ENCODE measurements around the gene CDH24.
"Not testable (repeated sequence)": the region's sequence is repeated elsewhere in the genome, so short reads cannot be mapped to it uniquely, and the experiment has no call there.

CDH24 gene

DNA sequence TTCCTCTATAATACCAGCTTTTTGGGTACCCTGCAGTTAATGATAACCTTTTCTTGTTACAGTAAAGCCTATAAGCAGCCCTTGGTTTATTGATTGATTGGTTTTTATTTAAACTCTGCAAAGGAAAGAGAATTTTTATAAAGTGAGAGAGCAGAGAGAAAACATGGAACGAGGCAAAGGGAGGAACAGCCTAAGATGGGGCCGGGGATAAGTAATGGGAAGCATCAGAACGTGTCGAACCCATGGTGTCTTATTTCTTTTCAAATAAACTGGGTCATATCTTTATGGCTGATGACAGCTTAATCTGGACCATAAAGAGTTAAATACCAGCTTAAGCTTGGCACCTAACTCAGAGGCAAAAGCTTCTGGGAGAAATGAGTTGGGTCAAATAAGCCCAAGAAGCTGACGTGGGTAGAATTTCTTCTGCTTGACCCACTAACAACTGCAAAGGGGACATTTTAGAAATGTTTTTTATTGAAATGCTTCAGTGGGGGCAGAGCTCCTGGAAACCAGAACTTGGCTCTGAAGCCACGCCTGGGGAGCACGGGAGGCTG, 35.4 kb downstream of the CDH24 start:
- TF ChIP-seq CTCF (IDR thresholded peaks at IDR 0.05; ENCODE audit: low read depth, low read length) = no peak
- no peak overlapping the region for H3K4me3 ChIP-seq (ENCODE audit: low read depth, low read length)

DNA sequence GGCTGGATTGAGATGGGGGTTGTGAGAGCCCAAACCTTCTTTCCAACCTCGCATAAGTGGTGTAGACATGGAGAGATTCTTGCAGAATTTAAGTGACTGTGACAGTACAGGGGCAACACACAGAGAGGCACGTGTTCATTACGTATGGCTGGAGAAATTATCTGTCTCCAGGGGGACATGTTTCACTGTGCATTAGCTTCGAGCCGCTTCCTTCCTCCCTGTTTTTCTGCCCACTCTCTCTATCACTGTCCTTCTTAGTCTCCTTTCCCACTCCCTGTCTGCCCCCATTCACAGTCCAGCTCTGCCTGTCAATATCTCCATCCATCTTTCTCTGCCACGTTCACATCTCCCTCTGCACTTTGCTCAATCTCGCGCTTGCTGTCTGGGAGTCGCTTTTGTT, 35.9 kb downstream of the CDH24 start:
- H3K4me3 ChIP-seq (ENCODE audit: low read depth, low read length) = no peak overlapping the region
- TF ChIP-seq CTCF (IDR thresholded peaks at IDR 0.05; ENCODE audit: low read depth, low read length) = no peak

- H3K4me3 ChIP-seq (ENCODE audit: low read depth, low read length) = no peak overlapping the region
- no peak for TF ChIP-seq CTCF (IDR thresholded peaks at IDR 0.05; ENCODE audit: low read depth, low read length)
Observed at GRCh38 chr14:23020143-23021128, 36.9 kb downstream of the CDH24 start.

- TF ChIP-seq CTCF (IDR thresholded peaks at IDR 0.05; ENCODE audit: low read depth, low read length) = no peak
- H3K4me3 ChIP-seq (ENCODE audit: low read depth, low read length) = no peak overlapping the region
Observed at GRCh38 chr14:23018107-23018506, 39.2 kb downstream of the CDH24 start.

- H3K4me3 ChIP-seq (ENCODE audit: low read depth, low read length) = no peak overlapping the region
- no peak for TF ChIP-seq CTCF (IDR thresholded peaks at IDR 0.05; ENCODE audit: low read depth, low read length)
Observed at GRCh38 chr14:23017091-23017490, 40.2 kb downstream of the CDH24 start.

DNA sequence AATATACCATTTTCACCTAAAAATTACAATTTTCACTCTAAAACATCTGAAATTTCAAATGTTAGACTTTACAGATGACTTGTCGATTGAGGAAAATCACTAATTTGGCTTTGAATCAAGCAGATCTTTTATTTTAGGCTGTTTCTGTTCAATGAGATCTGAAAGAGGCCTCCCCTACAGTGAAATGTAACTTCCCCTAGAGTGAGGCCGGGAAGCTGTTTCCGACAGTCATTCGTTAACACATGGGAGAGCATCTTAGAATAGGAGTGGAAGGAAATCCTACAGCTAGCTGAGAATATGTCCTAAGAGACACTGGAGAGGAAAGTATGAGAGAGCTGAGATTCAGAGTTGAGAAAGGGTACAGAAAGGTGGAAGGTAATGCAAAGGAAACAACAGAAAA, 41.7 kb downstream of the CDH24 start:
- no peak overlapping the region for H3K4me3 ChIP-seq (ENCODE audit: low read depth, low read length)
- TF ChIP-seq CTCF (IDR thresholded peaks at IDR 0.05; ENCODE audit: low read depth, low read length) = no peak

DNA sequence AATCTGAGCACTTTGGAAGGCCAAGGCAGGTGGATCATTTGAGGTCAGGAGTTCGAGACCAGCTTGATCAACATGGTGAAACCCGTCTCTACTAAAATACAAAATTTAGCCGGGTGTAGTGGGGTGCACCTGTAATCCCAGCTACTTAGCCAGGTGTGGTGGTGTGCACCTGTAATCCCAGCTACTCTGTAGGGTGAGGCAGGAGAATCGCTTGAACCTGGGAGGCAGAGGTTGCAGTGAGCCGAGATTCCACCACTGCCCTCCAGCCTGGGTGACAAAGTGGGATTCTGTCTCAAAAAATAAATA, 43.6 kb downstream of the CDH24 start:
- H3K4me3 ChIP-seq (ENCODE audit: low read depth, low read length) = not testable (repeated sequence)
